OCI-LY3 (cell line): Measurements from ENCODE around the gene IRF1.
A peak's percentile ranks its signal among the peaks of the same experiment; 100 is the strongest.

ENCODE experiments used
- H2AFZ ChIP-seq: fragments of 200-600, 300-600 bp; shearing (Covaris generic); 2 replicates; pipeline ENCODE4 v1.6.0; 2014; ENCODE audit warnings: antibody characterized with exemption, low read depth, low read length
- H3K27ac ChIP-seq: fragments of 200-600, 300-600 bp; sonication (generic); 2 replicates; pipeline ENCODE4 v1.5.1; 2014; ENCODE audit warnings: mild to moderate bottlenecking, low read length, moderate library complexity, mixed read lengths
- H3K27me3 ChIP-seq: fragments of 200-600, 300-600 bp; sonication (generic); 2 replicates; pipeline ENCODE4 v1.6.1; 2014; ENCODE audit warnings: low read depth, low read length, mixed read lengths
- H3K36me3 ChIP-seq: fragments of 200-600, 300-600 bp; sonication (generic); replicated peaks from 2 replicates; pipeline ENCODE3; 2014; ENCODE audit warnings: low read depth, low read length, mixed read lengths
- H3K4me1 ChIP-seq: fragments of 300-600, 200-600 bp; sonication (generic); 2 replicates; pipeline ENCODE4 v1.6.1; 2014; ENCODE audit warnings: low read length, mixed read lengths
- H3K4me2 ChIP-seq: fragments of 200-600, 300-600 bp; sonication (generic); 2 replicates; pipeline ENCODE4 v1.6.1; 2014; ENCODE audit warnings: low read length, mixed read lengths
- H3K4me3 ChIP-seq: fragments of 300-600, 200-600 bp; sonication (generic); 2 replicates; pipeline ENCODE4 v1.5.1; 2014; ENCODE audit warnings: antibody characterized with exemption, mild to moderate bottlenecking, low read length, moderate library complexity
- H3K79me2 ChIP-seq: fragments of 300-600, 200-600 bp; shearing (Covaris generic); 2 replicates; pipeline ENCODE4 v1.6.1; 2014; ENCODE audit warnings: mild to moderate bottlenecking, low read length, mixed read lengths
- H3K9ac ChIP-seq: fragments of 300-600, 200-600 bp; shearing (Covaris generic); 2 replicates; pipeline ENCODE4 v1.6.0; 2014; ENCODE audit warnings: mild to moderate bottlenecking, low read length, moderate library complexity
- H3K9me3 ChIP-seq: fragments of 200-600, 300-600 bp; shearing (Covaris generic); 2 replicates; pipeline ENCODE4 v1.6.1; 2014; ENCODE audit warnings: low read length, mixed read lengths; ENCODE audit not compliant: insufficient read depth
- H4K20me1 ChIP-seq: fragments of 200-600, 300-600 bp; sonication (generic); 2 replicates; pipeline ENCODE4 v1.6.1; 2016; ENCODE audit warnings: low read length, mixed read lengths; ENCODE audit not compliant: insufficient read depth
- EZH2phosphoT487 ChIP-seq: fragments of 200-600 bp; shearing (Covaris generic); IDR thresholded peaks from 2 replicates; pipeline ENCODE4 v1.6.1; 2018; ENCODE audit warnings: antibody characterized with exemption, mixed run types, low read depth
- TF ChIP-seq, protein P1 (sequence below): fragments of 200-600, 300-600 bp; sonication (generic); IDR thresholded peaks from 2 replicates; pipeline ENCODE4 v1.5.1; 2014; ENCODE audit warnings: antibody characterized with exemption, low read length, low read depth

The IRF1 gene

DNA sequence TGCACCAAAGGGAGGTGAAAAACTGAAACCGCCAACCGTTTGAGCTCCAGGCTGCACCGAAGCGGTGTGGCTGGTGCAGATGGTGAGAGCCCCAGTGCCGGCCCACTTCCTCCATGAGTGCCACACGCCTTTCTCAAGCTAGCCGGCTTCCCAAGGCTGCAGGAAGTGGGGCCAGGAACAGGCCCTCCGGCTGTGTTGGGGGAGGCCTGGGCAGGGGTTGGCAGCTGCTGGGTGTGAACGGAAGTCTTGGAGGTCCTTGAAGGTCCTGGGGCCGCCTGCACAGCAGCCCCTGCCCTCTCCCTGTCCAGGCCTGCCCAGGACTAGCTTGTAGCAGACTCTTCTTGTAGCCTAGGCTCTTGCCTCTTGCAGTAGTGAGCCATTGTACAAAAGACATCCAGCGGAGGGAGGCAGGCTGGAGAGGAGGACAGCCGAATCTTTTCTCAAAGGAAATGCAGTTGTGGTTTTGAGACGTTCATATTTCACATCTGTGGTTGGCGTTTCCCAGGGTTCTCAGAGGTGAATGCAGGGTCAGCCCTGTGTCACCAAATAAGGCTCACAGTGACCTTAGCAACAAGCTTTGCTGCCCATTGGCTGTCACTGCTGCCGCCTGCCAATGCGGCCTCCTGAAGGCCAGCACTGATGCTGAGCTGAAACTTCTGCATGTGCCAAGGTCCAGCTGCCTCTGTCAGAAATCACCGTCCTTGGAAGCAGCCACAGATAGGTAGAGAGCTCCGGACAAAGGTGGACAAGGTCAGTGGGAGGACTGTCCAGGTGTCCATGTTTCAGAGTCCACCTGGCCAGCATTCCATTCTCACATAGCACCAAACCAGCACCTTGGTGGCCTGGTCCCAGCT is 23.9 kb downstream of the IRF1 start:
- H4K20me1 ChIP-seq = no peaks in the 10 kb centered on the region
- TF ChIP-seq, protein P1, sequence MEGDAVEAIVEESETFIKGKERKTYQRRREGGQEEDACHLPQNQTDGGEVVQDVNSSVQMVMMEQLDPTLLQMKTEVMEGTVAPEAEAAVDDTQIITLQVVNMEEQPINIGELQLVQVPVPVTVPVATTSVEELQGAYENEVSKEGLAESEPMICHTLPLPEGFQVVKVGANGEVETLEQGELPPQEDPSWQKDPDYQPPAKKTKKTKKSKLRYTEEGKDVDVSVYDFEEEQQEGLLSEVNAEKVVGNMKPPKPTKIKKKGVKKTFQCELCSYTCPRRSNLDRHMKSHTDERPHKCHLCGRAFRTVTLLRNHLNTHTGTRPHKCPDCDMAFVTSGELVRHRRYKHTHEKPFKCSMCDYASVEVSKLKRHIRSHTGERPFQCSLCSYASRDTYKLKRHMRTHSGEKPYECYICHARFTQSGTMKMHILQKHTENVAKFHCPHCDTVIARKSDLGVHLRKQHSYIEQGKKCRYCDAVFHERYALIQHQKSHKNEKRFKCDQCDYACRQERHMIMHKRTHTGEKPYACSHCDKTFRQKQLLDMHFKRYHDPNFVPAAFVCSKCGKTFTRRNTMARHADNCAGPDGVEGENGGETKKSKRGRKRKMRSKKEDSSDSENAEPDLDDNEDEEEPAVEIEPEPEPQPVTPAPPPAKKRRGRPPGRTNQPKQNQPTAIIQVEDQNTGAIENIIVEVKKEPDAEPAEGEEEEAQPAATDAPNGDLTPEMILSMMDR = no peak
- no peak for TF ChIP-seq EZH2phosphoT487
- no peak overlapping the region for H3K27ac ChIP-seq

DNA sequence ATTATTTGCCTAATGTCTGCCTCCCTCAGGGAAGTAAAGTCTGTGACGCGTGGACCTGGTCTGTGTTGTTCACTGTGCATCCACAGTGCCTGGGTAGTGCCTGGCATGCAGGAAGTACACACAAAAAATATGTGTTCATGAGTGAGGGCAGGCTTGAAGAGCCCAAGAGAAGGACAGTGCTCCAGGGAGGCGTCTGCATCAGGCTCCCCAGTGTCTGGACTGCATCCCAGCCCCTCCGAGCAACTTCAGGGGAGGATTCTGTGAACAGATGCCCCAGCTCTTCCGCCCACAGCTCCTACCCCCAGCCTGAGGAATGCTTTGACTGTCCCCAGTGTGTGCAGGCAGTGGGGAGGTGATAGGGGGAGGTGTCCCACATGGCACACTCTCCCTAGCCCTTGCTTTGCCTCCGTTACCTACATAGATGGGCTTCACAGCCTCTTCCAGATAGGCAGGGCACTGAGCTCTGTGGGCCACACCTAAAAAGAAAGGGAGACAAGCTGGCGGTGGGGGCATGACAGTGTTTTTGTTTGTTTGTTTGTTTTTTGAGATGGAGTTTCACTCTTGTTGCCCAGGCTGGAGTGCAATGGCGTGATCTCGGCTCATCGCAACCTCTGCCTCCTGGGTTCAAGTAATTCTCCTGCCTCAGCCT is 25.4 kb downstream of the IRF1 start:
- Histone ChIP-seq H3K4me1 (peaks cover 27% of the 10 kb centered on the region), H3K36me3 (no peaks in the 10 kb centered on the region), H4K20me1 (no peaks in the 10 kb centered on the region), H2AFZ (no peak overlapping the region), H3K9me3 (no peaks in the 10 kb centered on the region), H3K4me3 (no peak overlapping the region), H3K4me2 (no peak overlapping the region), H3K27me3 (no peaks in the 10 kb centered on the region), H3K9ac (no peak overlapping the region), H3K27ac (no peak overlapping the region), H3K79me2 (no peaks in the 10 kb centered on the region)
- no peak for TF ChIP-seq EZH2phosphoT487
- TF ChIP-seq, protein P1 = no peak

More for the DNA sequence above, 23.9 kb downstream of the IRF1 start:
- H3K9ac ChIP-seq = no peak overlapping the region
- H3K4me1 ChIP-seq = peaks cover 27% of the 10 kb centered on the region
- no peak overlapping the region for H2AFZ ChIP-seq
- peak overlapping the region; percentile 57 for H3K4me2 ChIP-seq
- H3K9me3 ChIP-seq = no peaks in the 10 kb centered on the region
- no peaks in the 10 kb centered on the region for H3K79me2 ChIP-seq
- H3K36me3 ChIP-seq = no peaks in the 10 kb centered on the region
- peak overlapping the region; percentile 42 for H3K4me3 ChIP-seq
- no peaks in the 10 kb centered on the region for H3K27me3 ChIP-seq

DNA sequence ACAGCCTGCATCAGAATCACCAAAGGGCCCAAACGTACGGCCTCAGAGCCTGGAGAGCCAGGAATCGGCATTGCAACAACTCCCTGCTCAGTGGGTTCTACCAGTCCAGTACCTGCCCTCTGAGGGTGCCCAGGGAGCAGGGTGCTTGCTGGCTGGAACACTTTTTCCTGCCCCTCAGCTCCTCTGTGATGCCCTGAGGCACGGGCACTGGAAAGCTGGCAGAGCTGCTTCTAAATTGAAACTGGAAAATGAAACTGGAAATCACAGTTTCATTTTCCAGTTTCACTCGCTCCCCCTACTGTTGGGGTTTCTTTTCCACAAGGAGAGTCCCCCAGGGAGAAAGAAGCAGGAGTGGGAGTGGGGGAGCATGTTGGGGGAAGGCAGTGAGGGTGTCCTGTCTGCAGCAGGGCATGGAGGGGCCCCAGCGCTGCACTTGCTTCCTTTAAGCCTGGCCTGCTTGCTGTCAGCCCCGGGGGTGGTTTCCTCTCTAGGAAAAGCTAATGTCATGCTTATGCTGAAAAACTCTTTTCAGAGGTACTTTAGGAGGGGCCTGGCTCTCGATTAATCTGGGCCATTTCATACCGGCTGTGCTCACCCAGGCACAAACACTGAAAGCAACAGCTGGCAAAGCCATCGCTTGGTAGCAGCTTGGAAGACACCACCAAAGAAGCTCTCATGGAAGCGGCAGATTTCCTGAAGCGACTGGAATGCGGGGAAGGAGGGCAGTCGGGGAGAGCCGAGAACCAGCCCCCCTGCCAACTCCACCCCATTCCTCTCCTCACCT is 26.2 kb downstream of the IRF1 start:
- H3K9me3 ChIP-seq = no peaks in the 10 kb centered on the region
- H3K27ac ChIP-seq = no peak overlapping the region
- H3K27me3 ChIP-seq = no peaks in the 10 kb centered on the region
- H2AFZ ChIP-seq = no peak overlapping the region
- H3K4me2 ChIP-seq = no peak overlapping the region; the same call in 1 of the 2 replicates
- H3K4me1 ChIP-seq = peaks cover 27% of the 10 kb centered on the region
- no peaks in the 10 kb centered on the region for H3K36me3 ChIP-seq
- no peak overlapping the region for H3K4me3 ChIP-seq
- H4K20me1 ChIP-seq = no peaks in the 10 kb centered on the region
- H3K79me2 ChIP-seq = no peaks in the 10 kb centered on the region
- TF ChIP-seq, protein P1 = no peak
- no peak for TF ChIP-seq EZH2phosphoT487
- H3K9ac ChIP-seq = no peak overlapping the region

DNA sequence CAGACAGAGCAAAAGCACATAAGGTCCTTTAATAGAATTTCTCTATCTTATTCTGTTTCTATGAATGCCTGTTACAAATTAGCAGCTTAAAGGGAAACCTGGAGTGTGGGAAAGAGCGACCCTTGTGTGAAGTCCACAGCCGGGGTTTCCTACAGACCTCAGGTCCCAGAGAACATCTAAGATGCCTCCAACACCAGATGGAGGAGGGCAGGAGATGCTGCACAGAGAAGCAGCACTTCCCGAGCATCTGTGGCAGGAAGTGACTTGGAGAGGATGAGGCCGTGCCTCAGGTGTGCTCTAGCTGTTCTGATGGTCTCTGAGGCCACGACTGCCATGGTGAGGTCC is 26.8 kb downstream of the IRF1 start:
- no peaks in the 10 kb centered on the region for H3K36me3 ChIP-seq
- no peak overlapping the region for H3K9ac ChIP-seq
- no peaks in the 10 kb centered on the region for H4K20me1 ChIP-seq
- no peak overlapping the region for H3K4me3 ChIP-seq
- H3K4me2 ChIP-seq = no peak overlapping the region
- H3K27ac ChIP-seq = no peak overlapping the region
- H2AFZ ChIP-seq = no peak overlapping the region
- peaks cover 33% of the 10 kb centered on the region for H3K4me1 ChIP-seq
- H3K9me3 ChIP-seq = no peaks in the 10 kb centered on the region
- H3K79me2 ChIP-seq = no peaks in the 10 kb centered on the region
- no peak for TF ChIP-seq EZH2phosphoT487
- TF ChIP-seq, protein P1 = no peak
- H3K27me3 ChIP-seq = no peaks in the 10 kb centered on the region
